Heart left ventricle (tissue), 16 donors: ENCODE measurements around the gene CDRT4. TPM values are rescaled to one million over a fixed set of nuclear protein-coding genes. Genes with fewer than 3 reads are reported as not detected.
"Not testable (repeated sequence)": the region's sequence is repeated elsewhere in the genome, so short reads cannot be mapped to it uniquely, and the experiment has no call there.

Source experiments
- ATAC-seq, 4 donors: fragments of 200-7000 bp; cut with Tn5 transposase; one replicate each; pipeline ENCODE4 v1.9.1; 2020 to 2022; ENCODE audit warnings: moderate library complexity in 4 of 4, mild to moderate bottlenecking in 3 of 4, moderate number of reproducible peaks in 1 of 4
- DNase-seq, 5 donors: peaks; one replicate each; pipeline ENCODE4 v3.0.0-alpha.2; 2020
- H3K27ac ChIP-seq, 12 donors: fragments of 200-600 bp; sonication (generic) in 4 of 12; one replicate each; pipeline versions ENCODE4 v1.5.0 to v1.8.0; 2016 to 2022; ENCODE audit warnings: mild to moderate bottlenecking in 2 of 12
- H3K27me3 ChIP-seq, 9 donors: fragments of 200-600 bp; sonication (generic) in 2 of 9; one replicate each; pipeline versions ENCODE4 v1.5.1 to v1.8.0; 2016 to 2022; ENCODE audit warnings: mild to moderate bottlenecking in 3 of 9
- H3K36me3 ChIP-seq, 9 donors: fragments of 200-600 bp; sonication (generic) in 2 of 9; one replicate each; pipeline versions ENCODE4 v1.5.0 to v1.8.0; 2018 to 2022; ENCODE audit warnings: mild to moderate bottlenecking in 2 of 9
- H3K4me1 ChIP-seq, 12 donors: fragments of 200-600 bp; sonication (generic) in 4 of 12; one replicate each; pipeline versions ENCODE4 v1.5.0 to v1.8.0; 2016 to 2022; ENCODE audit warnings: mild to moderate bottlenecking in 3 of 12
- H3K4me3 ChIP-seq, 12 donors: fragments of 200-600 bp; sonication (generic) in 4 of 12; one replicate each; pipeline versions ENCODE4 v1.5.0 to v1.8.0; 2017 to 2022; ENCODE audit warnings: mild to moderate bottlenecking in 9 of 12, moderate library complexity in 4 of 12
- H3K9me3 ChIP-seq, 12 donors: fragments of 200-600 bp; sonication (generic) in 4 of 12; one replicate each; pipeline versions ENCODE4 v1.5.0 to v1.8.0; 2016 to 2022; ENCODE audit warnings: mild to moderate bottlenecking in 1 of 12
- CTCF ChIP-seq, 12 donors: fragments of 200-600 bp; sonication (generic) in 4 of 12; IDR thresholded peaks; one replicate each; pipeline versions ENCODE4 v1.5.0 to v1.8.0; 2018 to 2022; ENCODE audit warnings: antibody characterized with exemption in 12 of 12, mild to moderate bottlenecking in 5 of 12
- POLR2A ChIP-seq, 2 donors: fragments of 450-650 bp; IDR thresholded peaks; one replicate each; pipeline ENCODE4 v1.6.1; 2017; ENCODE audit warnings: antibody characterized with exemption in 2 of 2, mild to moderate bottlenecking in 2 of 2, moderate library complexity in 2 of 2
- WGBS, 4 donors: extraction: QIAGEN DNeasy Blood & Tissue Kit in 2 of 4; methylation state at CpG; one replicate each; pipeline versions ENCODE4 v1.1.5 to v1.1.7; 2013 to 2018; 5-methylcytosine and 5-hydroxymethylcytosine counted together
- intact Hi-C, 10 donors: fragments of 100-400 bp; cut with DNase I; formaldehyde crosslinking; loops; one replicate each; pipeline versions ENCODE4 v1.11.1 to v1.14.2; 2022
- polyA plus RNA-seq, 2 donors: library from polyadenylated mRNA; stranded (reverse); fragments of 200-250 nt; gene quantifications; one replicate each; pipeline ENCODE4 v1.2.3, GENCODE V29; 2013
- total RNA-seq, 9 donors: library from RNA; depleted of rRNA in 2 of 9; stranded (reverse); fragments of >200 nt in 2 of 9; fragmentation: NEBNext Ultra II Directional in 3 of 9; extraction: Animal tissue kit (Norgen Biotek cat#: 25700) in 3 of 9; gene quantifications; one replicate each; pipeline versions ENCODE4 v1.1.0 to v1.2.4, GENCODE V29; 2016 to 2023
- donor health status: ischemic (EF 13 %, LVEDD 7.1; RV severe dilation, severe dysfunction).
- donor health status: healthy with polysubstance abuse.
- donor health status: DM: no; HTN: yes; CAD: no.
- donor health status: DM: no; HTN: no; CAD: no.
- donor health status: ischemic (EF 25% LVEDD 6.9; RV normal size, moderate dysfunction).
- donor health status: ischemic (EF 25% LVEDD 5.7; RV mildly dilated, moderate dysfunction).
- donor health status: healthy.
- donor health status: DM: yes; HTN: yes; CAD: no.
- donor health status: ischemic (EF 35%, LVEDD 5.7; RV mildly dilated, moderate dysfunction).
- donor health status: nonischemic (EF 11% LVEDD 7.7; RV severe dilation, severe dysfunction).
- donor health status: DM: yes; HTN: yes; CAD: no.
- donor health status: PGD.
- donor health status: ischemic (EF 29% LVEDD 5.4; RV normal size, mild dysfunction).
- donor health status: nonischemic (EF 23%, LVEDD 6.1; RV moderate dilation, normal function).

CDRT4 gene
- total and polyA plus RNA-seq, 11 donors = 0.12 to 4.7 (median 0.96) TPM; not detected in 2

- Histone ChIP-seq H3K4me1 (peaks cover 0 to 30% (median 16%) of the 10 kb centered on the region in 12 donors), H3K4me3 (no peak overlapping the region), H3K9me3 (no peaks in the 10 kb centered on the region), H3K36me3 (peaks cover 0 to 12% (median 0%) of the 10 kb centered on the region in 9 donors), H3K27ac (peak overlapping the region in 1 of 12 donors; percentile 61), H3K27me3 (no peaks in the 10 kb centered on the region)
- WGBS, 4 donors = 70 to 82% (median 74%) methylated on average over 5 of the region's 5 CpGs
- TF ChIP-seq POLR2A (IDR thresholded peaks at IDR 0.05) = no peak
- TF ChIP-seq CTCF (IDR thresholded peaks at IDR 0.05) = no peak
- ATAC-seq (peak; percentile 48 to 62 (median 54)), DNase-seq (no peak)
- intact Hi-C loops = no loop called here
Measured at GRCh38 chr17:15509095-15509494, 41.7 kb upstream of the CDRT4 start.

GRCh38 chr17:15508466-15508865, 41.0 kb upstream of the CDRT4 start:
- no peaks in the 10 kb centered on the region for H3K9me3 ChIP-seq
- no peaks in the 10 kb centered on the region for H3K27me3 ChIP-seq
- TF ChIP-seq POLR2A (IDR thresholded peaks at IDR 0.05) (no peak), CTCF (IDR thresholded peaks at IDR 0.05) (no peak)
- ATAC-seq (peak; percentile 45 to 73 (median 64)), DNase-seq (no peak)
- 46 to 64% (median 55%) methylated on average over 7 of the region's 7 CpGs for WGBS, 4 donors
- peaks cover 0 to 6% (median 0%) of the 10 kb centered on the region in 9 donors for H3K36me3 ChIP-seq
- H3K4me1 ChIP-seq = peaks cover 0 to 28% (median 14%) of the 10 kb centered on the region in 12 donors
- intact Hi-C loops = no loop called here
- no peak overlapping the region for H3K4me3 ChIP-seq
- H3K27ac ChIP-seq = peak overlapping the region in 4 of 12 donors; percentile 22 to 61 (median 38)

GRCh38 chr17:15507896-15508295, 40.5 kb upstream of the CDRT4 start:
- Histone ChIP-seq H3K27me3 (no peaks in the 10 kb centered on the region), H3K9me3 (no peaks in the 10 kb centered on the region), H3K4me1 (peaks cover 0 to 28% (median 15%) of the 10 kb centered on the region in 12 donors), H3K27ac (peak overlapping the region in 3 of 12 donors; percentile 24 to 61 (median 51)), H3K4me3 (no peak overlapping the region), H3K36me3 (peaks cover 0 to 5% (median 0%) of the 10 kb centered on the region in 9 donors)
- TF ChIP-seq CTCF (IDR thresholded peaks at IDR 0.05) (no peak), POLR2A (IDR thresholded peaks at IDR 0.05) (no peak)
- ATAC-seq (peak in 1 of 4 donors; percentile 9), DNase-seq (no peak)
- 68 to 78% (median 75%) methylated on average over 3 of the region's 3 CpGs for WGBS, 4 donors
- intact Hi-C loops = no loop called here

- 95 to 98% (median 96%) methylated on average over 9 of the region's 9 CpGs for WGBS, 4 donors
- DNase-seq (no peak), ATAC-seq (no peak)
- intact Hi-C loops = no loop called here
- peaks cover 0 to 5% (median 0%) of the 10 kb centered on the region in 9 donors for H3K36me3 ChIP-seq
- no peaks in the 10 kb centered on the region for H3K27me3 ChIP-seq
- H3K27ac ChIP-seq = no peak overlapping the region
- no peaks in the 10 kb centered on the region for H3K9me3 ChIP-seq
- peaks cover 3 to 33% (median 21%) of the 10 kb centered on the region in 12 donors for H3K4me1 ChIP-seq
- TF ChIP-seq CTCF (IDR thresholded peaks at IDR 0.05) (no peak), POLR2A (IDR thresholded peaks at IDR 0.05) (no peak)
- no peak overlapping the region for H3K4me3 ChIP-seq
Measured at GRCh38 chr17:15507001-15507400, 39.6 kb upstream of the CDRT4 start.

GRCh38 chr17:15505708-15506107, 38.3 kb upstream of the CDRT4 start:
- H3K4me3 ChIP-seq, H3K27me3 ChIP-seq, DNase-seq, H3K9me3 ChIP-seq, ATAC-seq, intact Hi-C loops, H3K27ac ChIP-seq, H3K36me3 ChIP-seq: not testable (repeated sequence)
- H3K4me1 ChIP-seq = peaks cover 3 to 32% (median 17%) of the 10 kb centered on the region in 12 donors
- WGBS, 4 donors = 93 to 98% (median 96%) methylated on average over 22 to 32 of the region's 32 CpGs
